ENCODE measurements around the gene HIGD1C.
"Not testable (repeated sequence)": the region's sequence is repeated elsewhere in the genome, so short reads cannot be mapped to it uniquely, and the experiment has no call there.

Gene HIGD1C

DNA sequence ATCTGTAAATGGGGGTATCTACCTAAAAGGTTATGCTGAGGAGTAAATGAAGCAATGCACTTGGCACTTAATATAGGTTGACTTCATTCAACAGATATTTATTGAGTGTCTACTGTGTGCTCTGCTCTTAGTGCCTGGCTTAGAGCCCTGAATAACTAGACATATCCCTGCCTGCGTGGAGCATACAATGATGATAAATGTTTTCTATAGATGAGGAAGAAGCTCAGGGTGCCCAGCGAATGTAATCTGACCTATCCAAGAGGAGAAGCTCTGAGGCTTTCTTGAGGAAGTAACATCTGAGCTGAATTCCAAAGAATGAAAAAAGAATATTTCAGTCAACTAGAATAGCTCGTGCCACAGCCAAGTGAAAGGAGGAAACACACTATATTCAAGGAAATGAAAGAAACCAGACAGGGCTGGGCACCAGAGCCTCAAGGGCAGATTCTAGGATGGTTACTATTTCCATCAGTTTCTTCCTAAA is 17.9 kb upstream of the HIGD1C start:
- DNase-seq = no peak

DNA sequence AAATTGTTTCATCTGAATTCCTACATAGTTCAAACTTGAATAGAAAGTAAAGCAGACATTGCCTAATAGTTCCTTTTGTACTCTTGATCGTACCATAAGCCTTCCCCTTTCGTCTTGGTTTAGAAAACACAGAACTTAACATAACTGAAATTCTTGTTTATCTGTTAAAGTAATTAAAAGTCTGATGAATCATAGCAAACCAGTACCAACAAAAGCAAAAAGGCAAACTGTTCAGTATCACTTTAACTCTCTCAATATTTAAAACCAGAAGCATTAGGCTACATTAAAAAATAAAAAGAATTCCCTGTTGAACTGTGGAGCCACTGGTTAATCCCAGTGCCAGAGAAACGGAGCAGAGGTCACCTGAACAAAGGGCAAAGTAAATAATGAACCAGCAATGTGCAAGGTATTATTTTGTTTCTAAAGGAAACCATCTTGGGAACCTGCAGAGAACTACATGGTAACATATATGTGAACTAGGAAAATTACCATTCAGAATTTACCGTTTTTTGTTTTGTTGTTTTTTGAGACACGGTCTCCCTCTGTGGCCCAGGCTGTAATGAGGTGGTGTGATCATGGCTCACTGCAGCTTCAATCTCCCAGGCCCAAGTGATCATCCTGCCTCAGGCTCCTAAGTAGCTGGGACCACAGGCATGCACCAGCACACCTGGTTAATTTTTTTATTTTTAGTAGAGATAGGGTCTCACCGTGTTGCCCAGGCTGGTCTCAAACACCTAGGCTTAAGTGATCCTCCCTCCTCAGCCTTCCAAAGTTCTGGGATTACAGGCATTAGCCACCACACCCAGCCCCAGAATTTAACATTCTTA is 17.1 kb upstream of the HIGD1C start:
- DNase-seq = no peak

DNA sequence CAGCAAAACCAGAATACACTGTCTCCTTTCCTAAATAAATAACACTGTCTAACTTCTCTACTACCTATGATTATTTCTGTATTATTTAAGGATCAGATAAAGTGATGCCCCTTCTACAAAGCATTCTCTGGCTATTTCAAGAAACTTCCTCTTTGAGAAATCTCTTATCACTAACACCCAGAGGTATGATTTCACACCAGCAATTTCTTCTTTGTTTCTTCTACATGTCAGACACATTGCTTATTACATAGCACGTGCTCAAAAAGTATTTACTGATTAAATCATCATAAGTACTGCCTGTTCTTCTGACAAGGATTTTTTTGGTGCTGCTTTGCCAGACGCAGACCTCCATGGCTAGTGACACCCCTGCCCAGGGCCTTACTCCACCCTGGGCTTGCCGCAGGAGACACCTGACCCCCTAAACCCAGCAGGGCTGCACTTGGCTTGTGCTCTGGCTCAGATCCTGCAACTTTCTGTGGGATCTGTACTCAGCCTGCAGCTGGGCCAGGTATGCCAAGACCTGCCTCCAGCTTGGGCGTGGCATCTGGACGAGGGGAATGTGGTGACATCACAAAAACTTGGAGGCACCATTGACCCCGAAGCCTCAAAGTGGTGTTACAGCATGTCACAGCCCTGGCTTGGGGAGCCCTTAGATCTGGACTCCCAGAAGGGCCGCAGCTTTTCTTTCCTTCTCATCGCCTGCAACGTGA is 15.4 kb upstream of the HIGD1C start:
- DNase-seq = no peak

DNA sequence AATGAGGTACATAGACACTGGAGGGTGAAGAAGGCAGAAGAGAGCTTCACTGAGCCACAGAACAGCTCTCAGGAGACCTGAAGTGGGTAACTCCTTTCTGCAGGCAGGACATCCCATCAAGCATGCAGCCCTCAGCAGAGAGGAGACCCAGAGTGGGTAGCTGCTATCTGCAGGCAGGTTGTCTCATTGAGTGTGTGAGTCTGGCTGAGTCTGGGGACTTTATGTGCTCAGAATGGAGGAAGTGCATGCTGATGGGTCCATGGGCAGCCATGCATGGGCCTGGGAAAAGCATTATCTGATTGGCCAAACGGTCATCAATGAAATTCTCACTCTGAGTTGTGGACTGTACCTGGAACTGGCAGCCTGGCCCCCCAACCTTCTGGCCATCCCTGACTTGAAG is 14.7 kb upstream of the HIGD1C start:
- no peak for DNase-seq

DNA sequence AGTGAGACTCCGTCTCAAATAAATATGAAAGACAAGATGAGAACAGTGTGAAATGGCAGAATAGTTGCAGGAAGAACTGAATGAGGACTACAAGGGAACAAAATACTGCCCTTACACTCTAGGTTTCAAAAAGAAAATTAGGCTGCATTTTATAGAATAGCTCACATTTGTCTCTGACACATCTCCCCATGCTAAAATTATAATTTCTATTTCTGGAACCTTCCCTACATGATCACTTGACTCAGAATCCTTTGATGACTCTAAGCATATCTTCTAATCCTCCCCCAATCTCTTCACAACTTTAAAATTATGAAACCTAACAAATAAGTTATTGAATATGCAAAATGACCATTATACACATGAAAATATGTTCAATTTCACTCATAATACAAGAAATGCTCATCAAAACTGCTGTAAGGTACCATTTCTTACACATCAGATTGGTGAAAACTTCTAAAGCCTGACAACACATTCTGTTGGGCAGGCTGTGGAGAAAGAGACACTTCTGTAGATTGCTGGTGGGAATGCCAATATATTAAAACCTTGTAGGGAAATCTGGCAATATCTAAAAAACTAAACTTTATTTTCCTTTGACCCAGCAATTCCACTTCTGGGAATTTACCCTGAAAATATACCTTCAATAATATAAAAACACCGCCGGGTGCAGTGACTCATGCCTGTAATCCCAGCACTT is 4.3 kb upstream of the HIGD1C start:
- DNase-seq = no peak

DNA sequence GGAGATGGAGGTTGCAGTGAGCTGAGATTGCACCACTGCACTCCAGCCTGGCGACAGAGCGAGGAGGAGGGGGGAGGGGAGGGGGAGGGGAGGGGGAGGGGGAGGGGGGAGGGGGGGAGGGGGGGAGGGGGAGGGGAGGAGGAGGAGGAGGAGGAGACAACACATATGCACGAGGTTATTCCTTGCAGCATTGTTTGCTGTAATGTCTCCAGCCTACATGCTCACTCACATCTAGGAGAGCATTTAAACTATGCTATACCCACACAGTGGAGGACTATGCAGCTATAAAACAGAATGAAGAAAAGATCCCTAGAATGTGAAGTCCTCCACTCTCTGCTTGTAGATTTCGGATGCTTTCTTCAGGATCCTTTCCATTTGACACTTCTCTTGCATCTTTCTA is 3.5 kb upstream of the HIGD1C start:
- no peak for DNase-seq

DNA sequence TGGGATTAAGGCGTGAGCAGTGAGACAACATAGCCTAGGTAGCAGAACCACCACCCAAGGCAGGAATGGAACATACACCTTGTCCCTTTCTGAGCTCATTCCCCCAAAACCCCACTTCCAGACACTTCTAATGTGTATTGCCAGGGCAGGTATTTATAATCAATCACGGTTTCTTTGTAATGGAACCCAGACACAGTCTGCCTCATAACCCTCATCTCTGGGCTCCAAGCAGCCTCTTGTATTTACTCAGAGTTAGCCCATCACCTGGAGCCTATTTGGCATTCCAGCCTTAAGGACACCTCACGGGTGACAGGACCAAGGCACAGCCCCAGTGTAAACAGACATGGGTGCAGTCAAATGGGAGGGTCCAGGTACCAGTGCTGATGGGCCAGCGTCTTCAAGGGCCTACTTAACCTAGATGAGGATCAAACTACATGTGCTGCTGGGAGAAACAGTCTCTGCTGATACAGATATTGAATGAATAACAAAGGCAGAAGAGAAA is 2.5 kb upstream of the HIGD1C start:
- DNase-seq = no peak

DNA sequence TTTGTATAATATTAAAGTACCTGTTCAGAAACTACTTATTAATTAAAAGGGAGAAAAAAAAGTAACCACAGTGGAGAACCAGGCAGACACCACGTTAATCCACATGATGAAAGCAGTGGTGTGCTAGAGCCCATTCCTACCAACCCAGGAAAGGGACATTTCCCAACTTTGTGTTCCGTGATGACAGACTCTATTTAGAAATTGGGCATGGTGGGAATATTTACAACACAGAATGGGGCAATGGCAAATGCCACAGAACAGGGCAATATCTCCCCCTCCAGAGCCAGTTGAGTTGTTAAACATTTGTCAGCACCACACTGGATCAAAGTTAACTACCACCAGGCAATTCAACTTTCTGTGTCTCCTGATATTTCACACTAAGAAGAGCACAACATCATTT is 1.2 kb upstream of the HIGD1C start:
- no peak for DNase-seq

DNA sequence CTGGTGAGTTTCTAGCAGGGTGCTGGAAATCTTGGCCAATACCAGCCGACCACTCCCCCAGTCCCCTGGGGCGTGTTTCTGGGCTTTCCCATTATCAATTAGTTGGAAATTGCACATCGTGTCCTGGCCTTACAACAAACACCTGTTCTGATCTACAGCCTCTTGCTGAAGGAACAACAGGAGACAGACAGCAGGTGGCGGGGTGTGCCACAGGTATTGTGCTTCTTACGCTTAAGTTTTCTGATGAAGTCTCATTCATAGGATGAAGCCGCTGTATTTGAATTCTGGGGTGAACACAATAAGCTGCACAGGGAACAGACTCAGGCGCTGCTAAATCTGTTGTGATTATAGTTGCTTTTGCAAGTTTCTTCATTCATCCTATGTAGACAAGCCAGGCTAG is 703 bp downstream of the HIGD1C start:
- no peak for DNase-seq

DNA sequence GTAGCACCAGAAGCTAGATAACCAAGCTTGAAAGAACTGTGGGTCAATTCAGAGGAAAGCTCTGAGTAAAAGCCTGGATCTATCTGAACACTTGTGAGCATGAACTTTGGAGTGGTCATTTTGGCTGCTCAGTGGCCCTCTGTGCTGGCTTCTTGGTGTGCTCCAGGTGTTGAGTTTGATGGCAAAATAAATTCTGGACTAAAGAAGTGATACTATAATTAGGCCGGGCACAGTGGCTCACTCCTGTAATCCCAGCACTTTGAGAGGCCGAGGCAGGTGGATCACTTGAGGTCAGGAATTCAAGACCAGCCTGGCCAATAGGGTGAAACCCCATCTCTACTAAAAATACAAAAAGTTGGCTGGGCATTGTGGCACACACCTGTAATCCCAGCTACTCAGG is 2.4 kb downstream of the HIGD1C start:
- DNase-seq = not testable (repeated sequence)

DNA sequence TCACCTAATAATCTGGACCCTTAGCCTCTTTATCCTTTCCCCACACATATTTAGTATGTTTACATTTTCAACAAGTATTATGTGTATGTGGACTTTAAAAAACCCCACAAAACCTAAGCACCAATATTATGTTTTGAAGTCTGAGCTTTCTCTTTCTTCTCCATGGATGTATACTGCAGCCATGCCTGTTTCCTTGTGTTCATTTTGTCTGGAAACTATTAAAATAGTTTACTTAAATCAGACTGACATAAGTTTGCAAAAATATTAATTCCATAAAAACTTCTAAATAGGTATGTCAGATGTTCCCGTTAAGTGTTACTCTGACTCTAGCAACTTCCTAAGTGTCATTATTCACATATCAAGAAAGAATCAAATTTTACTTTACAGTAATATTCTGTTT is 2.9 kb downstream of the HIGD1C start:
- no peak for DNase-seq

DNA sequence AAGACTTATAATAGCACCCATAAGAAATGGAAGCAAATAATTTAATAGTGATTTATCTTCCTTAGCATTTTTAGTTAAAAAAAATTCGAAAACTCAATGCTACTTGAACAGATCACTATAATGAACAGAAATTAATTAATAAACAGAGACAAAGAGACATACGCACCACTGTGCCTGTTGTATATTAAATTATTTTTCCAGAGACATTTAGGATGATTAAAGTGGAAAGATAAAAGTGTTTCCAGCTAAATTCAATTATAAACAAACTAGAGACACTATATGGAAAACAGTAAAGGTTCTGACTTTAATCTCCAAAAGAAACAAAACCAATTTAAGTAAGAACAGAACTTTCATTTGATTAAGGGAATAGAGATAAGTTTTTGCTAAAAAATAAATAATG is 3.4 kb downstream of the HIGD1C start:
- DNase-seq = no peak

DNA sequence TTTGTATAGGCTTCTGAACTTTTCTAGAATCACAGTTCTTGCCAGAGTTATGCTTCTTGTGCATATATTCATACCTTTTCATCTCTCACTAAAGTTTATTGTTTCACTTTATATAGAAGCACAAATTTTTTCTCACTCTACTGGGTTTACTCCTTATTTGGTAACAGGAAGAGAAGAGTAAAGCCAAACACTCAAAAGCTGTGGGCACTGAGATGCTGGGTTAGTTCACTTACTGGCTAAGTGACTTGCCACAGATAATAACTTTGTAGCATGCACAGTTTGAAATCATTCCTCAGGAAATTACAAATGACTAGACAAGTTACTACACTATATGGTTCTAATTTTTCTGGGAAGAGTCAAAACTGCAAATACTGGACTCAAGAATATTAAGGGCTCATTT is 7.8 kb downstream of the HIGD1C start:
- DNase-seq = no peak

DNA sequence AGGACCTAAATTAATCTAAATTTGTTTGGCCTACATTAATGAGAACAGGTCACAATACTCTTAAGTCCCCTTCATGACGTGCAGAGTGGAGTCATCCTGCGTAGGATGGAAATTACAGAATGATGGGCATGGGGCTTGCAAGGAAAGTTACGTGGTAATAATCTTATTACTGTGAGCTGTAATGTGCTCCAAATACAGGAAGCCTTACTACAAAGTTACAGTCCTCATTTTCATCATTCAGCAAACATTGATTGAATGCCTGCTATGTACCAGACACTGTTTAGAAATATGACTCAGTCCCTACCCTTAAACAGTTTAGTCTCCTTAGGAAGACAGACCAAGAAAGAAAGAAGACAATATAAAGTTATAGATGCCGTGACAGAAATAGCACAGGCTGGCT is 9.4 kb downstream of the HIGD1C start:
- no peak for DNase-seq

DNA sequence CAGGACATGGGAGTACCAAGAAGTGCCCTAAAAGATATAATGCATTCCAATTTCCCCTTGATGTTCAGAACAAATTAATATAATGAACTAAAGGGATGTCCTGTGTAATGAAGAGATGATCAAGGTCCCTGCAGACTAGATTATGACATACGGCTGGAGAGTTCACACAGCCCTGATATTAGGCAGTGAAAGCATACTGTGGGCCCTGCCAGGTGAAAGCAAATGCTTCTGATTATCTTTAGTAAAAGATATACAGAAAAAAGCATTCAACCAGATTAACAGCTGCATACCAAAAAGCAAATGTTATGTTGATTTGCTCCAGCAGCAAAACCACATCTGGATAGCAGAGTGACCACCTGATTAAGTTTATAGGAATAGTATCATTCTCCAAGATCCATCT is 12.1 kb downstream of the HIGD1C start:
- DNase-seq = no peak

DNA sequence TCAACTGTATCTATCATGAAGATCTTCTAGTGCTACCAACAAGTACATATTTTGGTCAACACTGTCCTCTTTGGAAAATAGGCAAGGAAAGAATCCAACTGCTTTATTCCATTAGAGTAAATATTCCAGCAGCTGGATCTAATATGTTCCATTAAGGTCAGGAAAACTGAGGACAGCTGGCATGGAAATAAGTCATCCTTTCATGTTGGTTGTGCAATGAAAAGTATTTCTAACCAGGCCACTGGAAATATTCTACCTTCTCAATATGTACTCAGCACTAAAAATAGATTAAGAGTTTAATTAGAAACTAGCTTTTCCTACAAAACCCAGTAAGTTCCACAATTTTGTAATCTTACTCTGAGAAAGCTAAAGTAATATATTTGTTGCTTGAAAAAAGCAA is 19.6 kb downstream of the HIGD1C start:
- no peak for DNase-seq

DNA sequence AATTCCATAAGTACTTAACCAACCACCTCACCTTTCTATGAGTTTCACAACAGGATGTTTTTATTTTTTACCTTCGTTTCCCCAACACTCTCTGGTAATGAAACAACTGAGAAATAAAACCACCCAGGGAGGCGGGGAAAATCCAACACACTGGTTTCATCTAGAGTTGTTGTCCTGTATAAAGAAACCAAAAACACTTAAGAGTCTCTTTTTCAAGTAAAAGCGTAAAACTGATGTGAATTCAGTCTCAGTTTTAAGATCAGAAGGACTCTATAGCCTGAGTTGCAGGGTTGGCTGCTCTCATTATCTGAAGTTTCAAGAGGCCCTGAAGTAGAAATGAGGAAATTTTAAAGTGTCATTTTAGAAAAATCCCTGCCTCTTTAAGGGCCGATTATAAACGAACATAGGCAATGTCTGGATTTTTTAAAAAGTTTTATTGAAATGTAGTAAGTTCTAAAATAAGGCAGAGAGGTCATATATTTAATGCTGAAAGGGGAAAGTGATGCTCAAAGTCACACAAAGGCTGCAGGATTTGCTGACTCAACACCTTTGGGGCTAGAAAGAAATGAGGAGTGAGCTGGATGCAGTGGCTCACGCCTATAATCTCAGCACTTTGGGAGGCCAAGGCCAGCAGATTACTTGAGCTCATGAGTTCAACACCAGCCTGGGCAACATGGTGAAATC is 27.2 kb downstream of the HIGD1C start:
- DNase-seq = no peak

DNA sequence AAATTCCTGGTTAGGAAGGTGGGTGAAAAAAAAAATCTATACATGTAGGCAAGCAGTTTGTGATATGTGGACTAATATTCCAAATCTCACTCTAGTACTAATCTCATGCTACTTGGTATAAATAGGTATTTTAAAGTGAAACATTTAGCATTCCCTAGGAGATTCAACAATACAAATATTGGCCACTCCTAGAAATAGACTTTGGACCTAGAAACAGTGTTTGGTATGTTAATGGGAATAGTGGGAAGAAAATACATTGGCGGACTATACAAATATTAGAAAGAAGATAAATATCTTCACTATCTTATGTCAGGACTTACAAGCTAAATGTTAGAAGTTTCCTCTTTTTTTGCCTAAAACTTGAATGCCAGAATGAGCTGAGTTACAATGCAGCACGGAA is 28.2 kb downstream of the HIGD1C start:
- DNase-seq = no peak

DNA sequence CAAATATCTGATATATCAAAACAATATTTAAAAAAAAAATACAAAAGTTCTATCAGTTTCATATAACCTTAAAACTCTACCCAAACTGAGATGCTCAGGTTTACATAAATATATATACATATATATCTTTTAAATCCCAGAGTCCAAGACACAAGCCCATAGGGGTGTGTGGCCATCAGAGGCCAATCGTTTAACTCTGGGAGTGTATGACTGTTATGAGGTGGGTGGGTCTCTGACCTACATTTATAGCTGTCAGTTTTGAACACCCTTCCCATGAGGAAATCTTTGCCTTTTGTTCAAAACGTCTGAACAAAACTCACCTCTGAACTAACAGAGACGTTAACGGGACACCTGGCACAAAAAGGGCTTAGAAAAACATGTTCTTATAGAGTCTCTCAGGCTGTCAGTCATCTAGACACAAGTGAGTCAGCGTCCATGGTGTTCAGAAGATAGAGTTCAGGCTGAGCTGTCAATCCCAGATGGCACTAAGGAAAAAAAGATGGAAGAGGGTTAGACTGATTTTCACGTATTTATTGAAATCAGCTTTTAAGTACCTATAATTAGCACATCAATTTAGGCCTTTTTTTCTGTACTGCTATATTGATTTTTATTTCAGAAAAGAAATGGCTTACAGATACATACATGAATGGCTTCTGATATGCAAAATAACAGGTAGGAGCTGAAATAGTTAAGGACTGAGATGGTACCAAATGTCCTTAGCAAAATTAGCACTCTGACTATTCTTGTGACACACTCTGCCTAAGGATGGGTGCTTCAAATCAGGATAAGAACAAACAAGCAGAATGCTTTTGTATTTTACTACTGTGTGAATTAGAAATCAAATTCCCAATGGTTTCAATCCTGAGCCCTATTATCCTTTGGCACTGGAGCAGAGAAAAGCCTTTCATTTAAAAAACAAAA is 29.2 kb downstream of the HIGD1C start:
- DNase-seq = no peak

DNA sequence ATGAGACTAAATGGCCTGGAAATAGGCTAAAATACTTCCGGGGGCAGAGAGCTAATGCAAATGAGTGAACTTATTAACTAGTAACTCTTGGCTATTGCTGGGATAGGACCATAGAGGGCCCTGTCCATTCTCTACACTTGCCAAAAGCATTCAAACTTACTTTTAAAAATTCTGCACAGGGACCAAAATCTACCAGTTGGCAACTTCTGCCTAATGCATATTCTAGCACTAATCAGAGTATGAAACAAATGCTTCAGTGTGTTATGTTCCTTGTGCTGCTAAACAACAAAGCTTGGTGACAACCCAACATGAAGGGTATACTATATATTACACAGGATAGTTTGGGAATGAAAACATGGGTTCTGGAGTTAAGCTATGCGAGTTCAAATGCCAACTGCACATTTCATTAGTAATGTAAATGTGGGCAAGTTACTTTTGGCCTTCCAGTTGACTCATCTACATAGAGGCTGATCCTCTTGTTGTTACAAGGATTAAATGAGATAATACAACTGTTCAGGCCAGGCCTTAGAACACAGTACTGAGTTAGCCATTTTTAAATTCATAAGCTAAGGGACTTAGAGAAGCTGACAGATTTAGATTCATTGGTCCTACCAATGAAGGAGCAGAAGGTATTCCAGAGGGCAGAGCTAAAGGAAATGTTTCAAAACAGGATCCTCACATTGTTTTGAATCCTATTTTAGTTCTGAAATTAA is 32.4 kb downstream of the HIGD1C start:
- DNase-seq = no peak

DNA sequence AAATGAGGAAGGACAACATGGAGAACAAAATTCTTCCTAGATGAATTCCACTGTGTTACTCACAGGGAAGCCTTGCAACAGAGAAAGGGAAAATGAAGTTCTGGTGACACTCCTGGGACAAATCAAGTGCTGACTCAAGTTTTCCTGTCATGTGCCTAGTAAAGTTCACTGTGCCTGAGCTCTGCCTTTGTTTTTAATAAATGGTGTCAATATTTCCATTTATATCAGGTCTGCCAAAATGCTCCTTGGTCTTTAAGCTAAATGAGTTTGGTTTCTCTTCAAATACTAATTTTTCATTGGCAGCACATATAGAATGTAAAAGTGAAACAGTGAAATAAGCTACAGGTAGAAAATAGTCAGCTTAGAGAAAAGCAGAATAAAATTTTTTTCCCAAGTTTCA is 33.0 kb downstream of the HIGD1C start:
- no peak for DNase-seq

All from central memory CD4-positive, alpha-beta T cell (primary cell).